Ascending aorta (tissue), 2 donors: Measurements from ENCODE around the gene SLC5A1. TPM values are rescaled to one million over a fixed set of nuclear protein-coding genes. Genes with fewer than 3 reads are reported as not detected.

ENCODE experiments used
- DNase-seq, 2 donors: peaks; one replicate each; pipeline ENCODE4 v3.0.0-alpha.2; 2019; ENCODE audit warnings: low spot score in 2 of 2
- H3K27ac ChIP-seq, 2 donors: fragments of 200-600 bp; sonication (generic); one replicate each; pipeline ENCODE4 v1.5.1; 2016 to 2017; ENCODE audit warnings: mild to moderate bottlenecking in 1 of 2
- H3K27me3 ChIP-seq: fragments of 200-600 bp; sonication (generic); one replicate; pipeline ENCODE4 v1.5.1; 2017
- H3K36me3 ChIP-seq, 2 donors: fragments of 200-600 bp; sonication (generic); one replicate each; pipeline ENCODE4 v1.5.1; 2016
- H3K4me1 ChIP-seq, 2 donors: fragments of 200-600 bp; sonication (generic); one replicate each; pipeline ENCODE4 v1.5.1; 2016 to 2017; ENCODE audit warnings: mild to moderate bottlenecking in 1 of 2
- H3K4me3 ChIP-seq, 2 donors: fragments of 200-600 bp; sonication (generic); one replicate each; pipeline ENCODE4 v1.5.1; 2016 to 2017; ENCODE audit warnings: mild to moderate bottlenecking in 1 of 2
- H3K9me3 ChIP-seq, 2 donors: fragments of 200-600 bp; sonication (generic); one replicate each; pipeline ENCODE4 v1.5.1; 2016
- intact Hi-C: fragments of 100-400 bp; cut with DNase I; formaldehyde crosslinking; loops from one replicate; pipeline ENCODE4 v1.15.1; 2023
- total RNA-seq: library from RNA; depleted of rRNA; stranded (reverse); fragments of >200 nt; gene quantifications from one replicate; pipeline ENCODE4 v1.1.0, GENCODE V29; 2016
- TF ChIP-seq, protein P1 (sequence below), 3 experiments: fragments of 200-600 bp in 2 of 3; fragments of 450-650 bp in 1 of 3; sonication (generic) in 2 of 3; IDR thresholded peaks; one replicate each; pipeline ENCODE4 v1.5.1; 2016 to 2019; ENCODE audit warnings: antibody characterized with exemption in 3 of 3, mild to moderate bottlenecking in 1 of 3, moderate library complexity in 1 of 3

SLC5A1 gene
- total RNA-seq, 1 donor from 2014 or later = not detected

DNA sequence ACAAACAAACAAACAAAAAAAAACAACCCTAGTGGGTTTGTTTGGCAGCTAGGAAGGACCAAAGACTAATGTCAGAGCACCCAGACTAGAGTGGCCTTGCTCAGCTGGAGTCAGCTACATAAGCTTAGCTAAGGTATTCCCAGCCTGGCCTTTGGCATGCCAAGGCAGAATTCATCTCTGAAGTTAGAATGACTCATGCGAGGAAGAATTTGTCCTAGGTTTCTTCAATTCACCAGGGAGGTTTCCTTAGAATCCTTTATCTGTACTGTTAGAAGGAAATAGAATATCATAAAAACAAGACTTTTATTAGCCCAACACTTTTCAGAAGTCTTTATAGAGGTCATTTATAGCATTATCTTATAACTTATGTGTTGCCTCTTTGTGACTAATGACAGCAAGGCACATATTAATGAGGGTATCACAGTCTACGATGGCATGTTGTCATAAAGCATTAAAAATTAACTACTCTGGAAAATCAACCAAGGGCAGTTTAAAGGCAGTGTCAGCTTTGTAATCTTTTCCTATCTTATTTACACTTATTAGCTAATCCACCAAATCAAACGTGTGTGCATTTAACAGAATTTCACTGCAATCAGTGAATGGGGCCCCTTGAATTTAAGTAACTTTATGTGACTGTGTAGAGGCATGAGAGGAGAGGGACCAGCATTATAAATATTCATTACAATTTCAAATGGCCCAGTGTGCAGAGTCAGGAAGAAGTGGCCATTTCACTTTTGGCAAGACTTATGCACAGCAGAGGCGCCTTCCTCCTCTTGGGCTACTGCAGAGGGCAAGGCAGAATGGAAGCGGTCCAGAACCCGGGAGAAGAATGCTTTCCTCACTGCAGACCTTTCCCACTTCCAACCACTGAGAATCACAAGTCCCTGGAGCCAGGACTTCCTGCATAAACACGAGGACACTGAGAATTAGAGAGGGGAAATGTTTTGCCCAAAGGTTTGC is 36.3 kb downstream of the SLC5A1 start:
- TF ChIP-seq, protein P1, sequence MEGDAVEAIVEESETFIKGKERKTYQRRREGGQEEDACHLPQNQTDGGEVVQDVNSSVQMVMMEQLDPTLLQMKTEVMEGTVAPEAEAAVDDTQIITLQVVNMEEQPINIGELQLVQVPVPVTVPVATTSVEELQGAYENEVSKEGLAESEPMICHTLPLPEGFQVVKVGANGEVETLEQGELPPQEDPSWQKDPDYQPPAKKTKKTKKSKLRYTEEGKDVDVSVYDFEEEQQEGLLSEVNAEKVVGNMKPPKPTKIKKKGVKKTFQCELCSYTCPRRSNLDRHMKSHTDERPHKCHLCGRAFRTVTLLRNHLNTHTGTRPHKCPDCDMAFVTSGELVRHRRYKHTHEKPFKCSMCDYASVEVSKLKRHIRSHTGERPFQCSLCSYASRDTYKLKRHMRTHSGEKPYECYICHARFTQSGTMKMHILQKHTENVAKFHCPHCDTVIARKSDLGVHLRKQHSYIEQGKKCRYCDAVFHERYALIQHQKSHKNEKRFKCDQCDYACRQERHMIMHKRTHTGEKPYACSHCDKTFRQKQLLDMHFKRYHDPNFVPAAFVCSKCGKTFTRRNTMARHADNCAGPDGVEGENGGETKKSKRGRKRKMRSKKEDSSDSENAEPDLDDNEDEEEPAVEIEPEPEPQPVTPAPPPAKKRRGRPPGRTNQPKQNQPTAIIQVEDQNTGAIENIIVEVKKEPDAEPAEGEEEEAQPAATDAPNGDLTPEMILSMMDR (IDR thresholded peaks at IDR 0.05) = no peak
- H3K27ac ChIP-seq = no peak overlapping the region
- H3K36me3 ChIP-seq = no peaks in the 10 kb centered on the region
- H3K4me1 ChIP-seq = no peaks in the 10 kb centered on the region
- no peak overlapping the region for H3K4me3 ChIP-seq
- no peaks in the 10 kb centered on the region for H3K9me3 ChIP-seq
- no peaks in the 10 kb centered on the region for H3K27me3 ChIP-seq
- no peak for DNase-seq
- intact Hi-C loops = no loop called here

DNA sequence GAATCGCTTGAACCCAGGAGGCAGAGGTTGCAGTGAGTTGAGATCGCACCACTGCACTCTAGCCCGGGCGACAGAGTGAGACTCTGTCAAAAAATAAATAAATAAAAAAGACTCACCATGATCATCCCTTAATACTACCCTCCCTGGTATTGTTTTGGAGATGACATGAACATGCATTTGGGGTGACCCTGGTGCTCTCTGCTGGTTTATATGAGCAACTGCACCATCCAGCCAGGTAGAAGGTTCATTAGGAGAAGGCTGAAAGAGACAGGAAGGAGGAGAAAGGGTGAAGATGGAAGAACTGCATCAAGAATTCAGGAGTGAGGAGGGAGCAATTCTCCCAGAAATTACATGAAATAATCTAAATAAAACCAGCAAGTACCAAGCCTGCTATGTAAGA is 37.8 kb downstream of the SLC5A1 start:
- H3K9me3 ChIP-seq = no peaks in the 10 kb centered on the region
- no peaks in the 10 kb centered on the region for H3K4me1 ChIP-seq
- no peaks in the 10 kb centered on the region for H3K36me3 ChIP-seq
- H3K27me3 ChIP-seq = no peaks in the 10 kb centered on the region
- no peak overlapping the region for H3K4me3 ChIP-seq
- no peak for DNase-seq
- intact Hi-C loops = no loop called here
- no peak overlapping the region for H3K27ac ChIP-seq
- TF ChIP-seq, protein P1 (IDR thresholded peaks at IDR 0.05) = peak in 1 of 3 experiments; percentile 19

DNA sequence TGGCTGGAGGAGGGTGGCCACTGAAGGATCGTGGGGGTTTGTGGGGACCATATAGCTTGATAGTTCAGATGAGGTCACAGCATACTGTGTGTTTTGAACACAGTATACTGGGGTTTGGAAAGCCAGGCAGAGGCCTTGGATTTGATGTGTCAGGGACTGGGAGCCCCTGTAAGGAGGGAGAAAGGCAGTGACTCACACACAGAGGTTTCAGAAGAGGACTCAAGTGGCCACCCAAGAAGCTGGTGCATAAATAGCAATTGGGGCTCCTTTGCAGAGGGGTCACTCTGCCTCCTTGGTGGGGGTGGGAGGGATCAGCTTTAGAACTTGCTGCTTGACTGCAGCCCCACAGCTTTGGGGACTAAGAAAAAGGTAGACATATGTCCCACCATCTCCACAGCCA is 39.3 kb downstream of the SLC5A1 start:
- no peaks in the 10 kb centered on the region for H3K4me1 ChIP-seq
- H3K4me3 ChIP-seq = no peak overlapping the region
- H3K27ac ChIP-seq = no peak overlapping the region
- no peak for DNase-seq
- no peaks in the 10 kb centered on the region for H3K36me3 ChIP-seq
- intact Hi-C loops = no loop called here
- TF ChIP-seq, protein P1 (IDR thresholded peaks at IDR 0.05) = no peak
- no peaks in the 10 kb centered on the region for H3K9me3 ChIP-seq
- H3K27me3 ChIP-seq = no peaks in the 10 kb centered on the region

DNA sequence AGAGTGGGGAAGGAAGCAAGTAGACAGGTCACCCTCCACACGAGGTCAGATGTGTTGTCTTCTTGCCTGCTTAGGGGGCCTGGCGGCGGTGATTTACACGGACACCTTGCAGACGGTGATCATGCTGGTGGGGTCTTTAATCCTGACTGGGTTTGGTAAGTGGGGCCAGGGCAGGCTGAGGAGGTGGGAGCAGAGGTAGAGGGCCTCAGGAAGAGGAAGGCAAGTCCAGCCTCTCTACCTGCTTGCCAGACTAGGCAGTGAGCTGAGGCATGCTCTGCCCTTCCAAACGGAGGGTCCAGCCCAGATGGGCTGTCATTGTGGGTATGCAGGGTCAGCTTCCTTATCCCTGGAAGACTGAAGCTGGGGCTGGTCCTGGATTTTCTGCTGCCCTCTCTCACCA is 39.9 kb downstream of the SLC5A1 start:
- TF ChIP-seq, protein P1 (IDR thresholded peaks at IDR 0.05) = no peak
- H3K4me3 ChIP-seq = no peak overlapping the region
- H3K36me3 ChIP-seq = no peaks in the 10 kb centered on the region

DNA sequence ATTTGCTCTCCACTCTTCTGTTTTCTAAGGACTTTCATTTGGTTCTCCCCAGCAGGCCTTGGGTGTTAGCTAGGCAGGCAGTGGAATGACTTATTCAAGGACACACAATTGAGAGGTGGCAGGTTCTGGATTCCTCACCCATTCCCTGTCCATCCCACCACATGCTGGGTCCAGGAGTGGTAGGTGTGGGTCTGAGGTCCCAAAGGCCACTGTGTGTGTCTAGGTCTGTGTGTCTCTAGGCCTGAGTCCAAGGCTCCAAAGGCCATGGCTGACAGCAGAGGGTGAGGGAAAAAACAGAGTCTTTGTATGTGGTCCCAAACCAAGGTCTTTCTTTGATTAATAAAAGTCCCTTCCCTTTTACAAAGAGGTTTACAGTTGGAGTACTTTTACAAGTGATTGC is 40.8 kb downstream of the SLC5A1 start:
- Histone ChIP-seq H3K27ac (no peak overlapping the region), H3K36me3 (no peaks in the 10 kb centered on the region), H3K9me3 (no peaks in the 10 kb centered on the region), H3K4me1 (no peaks in the 10 kb centered on the region), H3K4me3 (no peak overlapping the region), H3K27me3 (no peaks in the 10 kb centered on the region)
- no peak for DNase-seq
- TF ChIP-seq, protein P1 (IDR thresholded peaks at IDR 0.05) = no peak
- intact Hi-C loops = no loop called here

More for the DNA sequence above, 39.9 kb downstream of the SLC5A1 start:
- DNase-seq = no peak
- intact Hi-C loops = no loop called here
- H3K9me3 ChIP-seq = no peaks in the 10 kb centered on the region
- H3K27me3 ChIP-seq = no peaks in the 10 kb centered on the region
- no peaks in the 10 kb centered on the region for H3K4me1 ChIP-seq
- no peak overlapping the region for H3K27ac ChIP-seq
